GM19455 (cell line): ENCODE measurements around the gene LTB4R.

Experiments used
- ATAC-seq: cut with Tn5 transposase; IDR thresholded peaks from one replicate; pipeline ENCODE4 v1.9.1; 2021; ENCODE audit not compliant: unreplicated experiment

LTB4R gene

DNA sequence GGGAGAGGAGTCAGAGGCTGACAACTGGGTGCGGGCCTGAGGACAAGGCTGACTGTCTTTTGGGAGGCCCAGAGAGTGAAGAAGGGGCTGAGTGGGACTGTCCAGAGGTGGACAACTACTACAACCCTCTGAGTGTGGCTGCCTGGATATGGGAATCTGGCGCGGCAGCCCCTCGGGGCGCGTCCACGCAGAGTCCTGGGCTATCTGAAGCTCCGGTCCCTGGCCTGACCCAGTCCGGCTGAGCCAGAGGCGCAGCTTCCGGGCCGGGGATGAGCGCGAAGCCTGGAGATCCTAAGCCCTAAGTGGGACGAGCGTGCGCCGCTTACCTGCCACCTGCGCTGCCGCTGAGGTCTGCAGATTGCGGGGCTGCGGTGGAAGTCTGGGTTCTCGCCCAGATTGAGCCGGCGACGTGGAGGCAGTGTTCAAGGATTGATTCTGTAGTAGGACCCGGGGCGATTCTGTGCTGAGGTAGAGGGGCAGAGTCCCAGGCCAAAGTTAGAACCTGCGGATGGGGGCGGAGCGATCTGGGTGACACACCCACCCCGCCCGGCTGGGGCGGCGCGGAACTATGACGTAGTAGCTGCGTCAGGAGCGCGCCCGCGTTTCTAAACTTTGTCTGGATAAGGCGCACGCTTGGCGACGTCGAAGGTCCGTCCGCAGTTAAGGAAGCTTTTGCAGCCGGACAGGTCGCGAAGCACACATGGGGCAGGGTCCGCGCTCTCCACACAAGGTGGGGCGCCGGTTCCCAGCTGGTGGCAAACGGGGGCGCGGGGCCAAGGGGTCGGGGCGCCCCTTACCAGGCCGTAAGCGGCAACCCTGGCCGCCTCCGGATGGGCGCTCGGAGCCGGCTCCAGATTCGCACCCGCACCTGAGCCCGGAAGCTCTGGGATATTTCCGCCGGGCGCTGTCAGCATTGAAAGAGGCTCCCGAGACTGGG, 11.8 kb upstream of the LTB4R start, which contains the start of the genes DHRS1 and NOP9:
DHRS1 (minus strand) TSS at position 526 of the 937 bp plus-strand sequence. CDS start 674 bp downstream, outside the sequence.
NOP9 (plus strand) TSS at position 596 of the 937 bp plus-strand sequence; CDS start at position 701, 105 bp downstream.
- ATAC-seq = peak; percentile 81

GRCh38 chr14:24300326-24300980, 10.8 kb upstream of the LTB4R start:
- ATAC-seq = no peak

- no peak for ATAC-seq
These were observed 7.3 kb upstream of the LTB4R start for GRCh38 chr14:24304019-24304387.

GRCh38 chr14:24307156-24307574, 4.1 kb upstream of the LTB4R start:
- no peak for ATAC-seq

GRCh38 chr14:24307575-24308341, 3.5 kb upstream of the LTB4R start, which contains the start of gene CIDEB:
TSS of gene CIDEB (minus strand) at chr14:24307977. CDS start at chr14:24307858, 119 bp downstream.
- no peak for ATAC-seq

DNA sequence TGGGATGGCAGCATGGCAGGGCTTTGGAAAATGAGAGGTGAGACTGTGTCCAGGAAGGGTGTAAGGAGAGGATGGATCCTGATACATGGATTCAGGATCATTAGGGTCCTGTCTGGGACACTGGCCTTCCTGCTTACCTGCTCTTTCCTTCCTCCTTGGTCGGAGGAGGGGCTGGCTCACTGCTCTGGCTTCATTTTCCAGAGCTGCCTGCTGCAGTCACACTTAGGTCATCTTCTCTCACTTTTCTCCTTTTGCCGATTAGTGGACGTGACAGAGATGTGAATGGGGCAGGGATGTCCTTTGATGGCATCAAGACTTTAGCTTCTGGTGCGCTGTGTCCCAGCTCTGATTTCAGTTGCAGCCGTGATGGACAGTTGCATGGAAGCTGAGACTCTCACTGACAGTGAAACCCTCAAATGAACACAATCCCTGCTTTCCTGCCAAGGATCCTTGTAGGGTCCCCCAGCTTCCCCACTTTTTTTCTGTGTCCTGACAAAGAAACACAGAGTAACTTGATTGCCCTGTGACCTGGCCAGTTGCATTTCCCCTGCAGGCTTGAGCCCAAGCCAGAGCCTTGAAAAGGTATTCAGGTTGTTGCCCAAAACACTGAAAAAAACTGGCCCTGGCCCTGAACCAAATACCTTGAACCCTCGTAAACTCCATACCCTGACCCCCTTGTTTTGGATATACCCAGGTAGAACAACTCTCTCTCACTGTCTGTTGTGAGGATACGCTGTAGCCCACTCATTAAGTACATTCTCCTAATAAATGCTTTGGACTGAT, 2.8 kb upstream of the LTB4R start:
- ATAC-seq = no peak

GRCh38 chr14:24309538-24310264, 1.6 kb upstream of the LTB4R start, which contains the start of gene LTB4R2:
TSS of gene LTB4R2 (plus strand) at chr14:24310140. CDS start at chr14:24310665, 525 bp downstream.
- no peak for ATAC-seq

GRCh38 chr14:24310265-24310645, 1.0 kb upstream of the LTB4R start:
- ATAC-seq = no peak

DNA sequence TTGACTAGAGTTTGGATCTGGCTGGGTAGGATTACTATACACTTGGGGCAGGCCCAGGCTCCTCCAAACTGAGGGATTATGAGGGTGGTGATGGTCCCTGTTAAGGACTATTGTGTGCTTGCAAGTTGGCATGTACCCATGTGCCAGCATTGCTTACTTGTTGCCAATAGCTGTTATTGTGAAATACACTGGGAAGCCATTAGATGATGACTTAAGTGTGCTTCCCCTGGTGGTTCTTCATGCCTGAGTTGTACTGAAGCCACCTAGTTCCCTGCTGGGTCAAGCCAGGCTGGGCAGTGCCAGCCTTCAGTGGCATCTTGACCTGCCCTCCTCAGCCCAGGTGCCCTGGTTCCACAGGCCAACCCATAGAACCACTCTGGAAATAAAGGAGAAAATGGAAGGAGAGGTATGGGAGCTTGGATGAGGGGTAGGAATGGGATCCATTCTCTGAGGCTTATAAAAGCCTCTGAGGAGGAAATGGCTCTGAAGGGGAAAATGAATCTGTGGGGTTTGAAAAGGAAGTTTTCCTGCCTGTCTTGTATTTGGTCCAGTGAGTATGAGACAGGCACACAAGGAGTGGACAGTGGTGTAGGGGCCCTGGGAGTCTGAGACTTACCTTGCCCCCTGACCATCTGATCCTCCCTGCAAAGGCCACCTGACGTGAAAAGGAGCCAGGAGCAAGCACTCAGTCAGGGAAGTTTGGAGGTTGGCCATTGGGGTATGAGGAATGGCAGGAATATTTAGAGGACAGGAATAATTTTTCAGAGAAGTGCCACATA, 724 bp downstream of the LTB4R start:
- no peak for ATAC-seq

GRCh38 chr14:24312736-24313507, 1.6 kb downstream of the LTB4R start:
- no peak for ATAC-seq

GRCh38 chr14:24313913-24314312, 2.6 kb downstream of the LTB4R start:
- no peak for ATAC-seq

DNA sequence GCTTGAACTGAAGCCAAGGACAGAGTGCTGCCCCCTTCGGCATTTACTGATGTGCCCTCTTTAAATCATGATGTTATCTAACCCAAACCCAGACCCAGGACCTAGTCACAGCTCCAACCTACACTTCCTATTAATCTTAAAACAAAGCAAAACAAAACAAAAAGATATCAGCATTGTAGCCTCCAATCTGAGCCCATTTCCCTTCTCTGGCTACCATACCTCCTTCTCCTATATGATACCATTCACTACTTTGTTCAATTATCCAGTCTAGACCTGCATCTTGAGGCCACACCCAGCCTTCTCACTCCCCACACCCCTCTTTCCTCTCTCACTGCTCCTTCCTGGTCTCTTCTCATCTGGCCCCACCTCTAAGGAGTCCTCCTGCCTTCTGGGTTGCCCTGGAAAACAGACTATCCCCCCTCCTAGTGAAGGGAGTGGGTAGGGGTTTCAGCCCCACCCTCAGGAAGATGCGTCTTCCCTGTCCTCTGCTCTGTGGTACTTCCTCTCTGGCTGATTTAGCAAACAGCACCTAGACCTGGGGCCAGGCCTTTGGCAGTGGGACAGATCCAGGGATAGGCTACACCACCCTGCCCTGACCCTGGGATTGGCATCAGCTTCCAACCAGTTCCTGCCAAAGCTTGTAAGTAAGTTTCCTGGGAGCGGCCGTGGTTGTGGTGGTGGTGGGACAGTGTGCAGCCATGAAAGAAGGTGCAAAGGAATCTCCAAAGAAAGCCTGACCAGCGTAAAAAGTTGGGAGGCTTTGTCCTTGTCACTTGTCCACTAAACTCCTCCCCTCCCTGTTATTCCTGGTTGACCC, 3.3 kb downstream of the LTB4R start:
- ATAC-seq = no peak

DNA sequence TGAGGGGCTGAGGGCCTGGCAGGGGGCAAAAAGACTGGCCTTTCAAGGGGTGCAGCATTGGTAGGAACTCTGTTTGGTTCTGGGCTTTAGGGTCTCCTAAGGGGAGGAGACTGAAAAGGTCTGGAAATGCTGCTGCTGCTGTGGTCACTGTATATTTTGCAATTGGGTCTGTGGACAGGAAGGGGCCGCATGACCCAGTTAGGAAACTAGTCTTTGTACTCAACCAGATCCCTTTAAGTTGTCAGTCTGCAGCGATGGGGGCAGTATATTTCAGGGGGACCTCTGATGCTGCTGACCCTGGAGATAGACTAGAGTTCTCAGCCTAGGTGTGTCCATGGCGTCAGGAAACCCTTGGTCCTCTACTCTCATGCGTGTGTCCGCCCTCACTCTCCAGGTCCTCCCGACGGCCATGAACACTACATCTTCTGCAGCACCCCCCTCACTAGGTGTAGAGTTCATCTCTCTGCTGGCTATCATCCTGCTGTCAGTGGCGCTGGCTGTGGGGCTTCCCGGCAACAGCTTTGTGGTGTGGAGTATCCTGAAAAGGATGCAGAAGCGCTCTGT, 4.0 kb downstream of the LTB4R start:
- no peak for ATAC-seq

- no peak for ATAC-seq
These were observed 4.7 kb downstream of the LTB4R start for GRCh38 chr14:24315807-24316596.

DNA sequence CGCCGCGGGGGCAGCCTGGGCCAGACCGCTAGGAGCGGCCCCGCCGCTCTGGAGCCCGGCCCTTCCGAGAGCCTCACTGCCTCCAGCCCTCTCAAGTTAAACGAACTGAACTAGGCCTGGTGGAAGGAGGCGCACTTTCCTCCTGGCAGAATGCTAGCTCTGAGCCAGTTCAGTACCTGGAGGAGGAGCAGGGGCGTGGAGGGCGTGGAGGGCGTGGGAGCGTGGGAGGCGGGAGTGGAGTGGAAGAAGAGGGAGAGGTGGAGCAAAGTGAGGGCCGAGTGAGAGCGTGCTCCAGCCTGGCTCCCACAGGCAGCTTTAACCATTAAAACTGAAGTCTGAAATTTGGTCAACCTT, 5.3 kb downstream of the LTB4R start:
- ATAC-seq = no peak
